Measurements from ENCODE around the gene ACSM3.
A peak's percentile ranks its signal among the peaks of the same experiment; 100 is the strongest.
"Not testable (repeated sequence)": the region's sequence is repeated elsewhere in the genome, so short reads cannot be mapped to it uniquely, and the experiment has no call there.

Gene ACSM3

GRCh38 chr16:20803561-20804214 is 39.9 kb downstream of the ACSM3 start:
- DNase-seq (ENCODE audit: low spot score): no peak

GRCh38 chr16:20805684-20806167 is 41.9 kb downstream of the ACSM3 start:
- DNase-seq (ENCODE audit: low spot score): not testable (repeated sequence)

- peak; percentile 97 for DNase-seq (ENCODE audit: low spot score)
Observed at GRCh38 chr16:20806168-20807050, 42.6 kb downstream of the ACSM3 start, which contains the start of the genes ERI2 and REXO5. TSS of gene ERI2 (minus strand) at chr16:20806472. CDS start at chr16:20806430, 42 bp downstream. TSS of gene REXO5 (plus strand) at chr16:20806527. CDS start at chr16:20806954, 427 bp downstream.

GRCh38 chr16:20807862-20808261 is 44.0 kb downstream of the ACSM3 start:
- no peak for DNase-seq (ENCODE audit: low spot score)

- DNase-seq (ENCODE audit: low spot score): no peak
Observed at GRCh38 chr16:20811889-20812439, 48.1 kb downstream of the ACSM3 start.

GRCh38 chr16:20812510-20812909 is 48.7 kb downstream of the ACSM3 start:
- no peak for DNase-seq (ENCODE audit: low spot score)

GRCh38 chr16:20814784-20815183 is 51.0 kb downstream of the ACSM3 start:
- no peak for DNase-seq (ENCODE audit: low spot score)

GRCh38 chr16:20818929-20819585 is 55.2 kb downstream of the ACSM3 start:
- DNase-seq (ENCODE audit: low spot score): no peak

- no peak for DNase-seq (ENCODE audit: low spot score)
Observed at GRCh38 chr16:20821682-20822081, 57.9 kb downstream of the ACSM3 start.

- no peak for DNase-seq (ENCODE audit: low spot score)
Observed at GRCh38 chr16:20822521-20823325, 58.9 kb downstream of the ACSM3 start.

GRCh38 chr16:20826039-20826566 is 62.3 kb downstream of the ACSM3 start:
- DNase-seq (ENCODE audit: low spot score): no peak

- DNase-seq (ENCODE audit: low spot score): no peak
Observed at GRCh38 chr16:20829536-20829935, 65.7 kb downstream of the ACSM3 start.

- DNase-seq (ENCODE audit: low spot score): no peak
Observed at GRCh38 chr16:20830372-20830771, 66.6 kb downstream of the ACSM3 start.

- no peak for DNase-seq (ENCODE audit: low spot score)
Observed at GRCh38 chr16:20833086-20833485, 69.3 kb downstream of the ACSM3 start.

- no peak for DNase-seq (ENCODE audit: low spot score)
Observed at GRCh38 chr16:20838240-20838639, 74.4 kb downstream of the ACSM3 start.

GRCh38 chr16:20839504-20839903 is 75.7 kb downstream of the ACSM3 start:
- no peak for DNase-seq (ENCODE audit: low spot score)

- no peak for DNase-seq (ENCODE audit: low spot score)
Observed at GRCh38 chr16:20844054-20844453, 80.2 kb downstream of the ACSM3 start.

- no peak for DNase-seq (ENCODE audit: low spot score)
Observed at GRCh38 chr16:20844588-20844987, 80.8 kb downstream of the ACSM3 start.

- DNase-seq (ENCODE audit: low spot score): no peak
Observed at GRCh38 chr16:20846030-20846429, 82.2 kb downstream of the ACSM3 start.

GRCh38 chr16:20846551-20846950 is 82.7 kb downstream of the ACSM3 start:
- no peak for DNase-seq (ENCODE audit: low spot score)
